ENCODE results near the gene RNF130.

GRCh38 chr5:179981636-179982035 lies 89.9 kb downstream of the RNF130 start:
- TF ChIP-seq CTCF (IDR thresholded peaks at IDR 0.05) = no peak
- TF ChIP-seq EZH2 (IDR thresholded peaks at IDR 0.05) = no peak
